Ectodermal cell (in vitro differentiated cells): ENCODE data around the gene C5.

Source experiments
- H3K27ac ChIP-seq: 2 replicates; pipeline ENCODE4 v1.7.0; 2013; ENCODE audit warnings: mild to moderate bottlenecking, low read depth, low read length; ENCODE audit not compliant: insufficient read depth, poor library complexity, severe bottlenecking
- H3K27me3 ChIP-seq: 2 replicates; pipeline ENCODE4 v1.7.0; 2013; ENCODE audit warnings: mild to moderate bottlenecking, low read length; ENCODE audit not compliant: insufficient read depth, control insufficient read depth, poor library complexity, severe bottlenecking
- H3K36me3 ChIP-seq: one replicate; pipeline ENCODE4 v1.7.0; 2013; ENCODE audit warnings: low read length; ENCODE audit not compliant: control insufficient read depth, insufficient read depth
- H3K4me1 ChIP-seq: one replicate; pipeline ENCODE4 v1.7.0; 2013; ENCODE audit warnings: low read length; ENCODE audit not compliant: control insufficient read depth, insufficient read depth
- H3K4me3 ChIP-seq: 2 replicates; pipeline ENCODE4 v1.7.0; 2013; ENCODE audit warnings: low read depth, low read length, control low read depth; ENCODE audit not compliant: insufficient read depth
- H3K9me3 ChIP-seq: 2 replicates; pipeline ENCODE4 v1.7.0; 2013; ENCODE audit warnings: mild to moderate bottlenecking, low read length, moderate library complexity; ENCODE audit not compliant: control insufficient read depth
- WGBS, 2 experiments: methylation state at CpG; one replicate each; pipeline ENCODE4 v1.1.7; 2013; ENCODE audit warnings: missing lambda C conversion rate in 2 of 2; 5-methylcytosine and 5-hydroxymethylcytosine counted together

Gene C5

GRCh38 chr9:120970244-120970643 lies 79.8 kb downstream of the C5 start:
- no peaks in the 10 kb centered on the region for H3K36me3 ChIP-seq
- H3K4me3 ChIP-seq = no peak overlapping the region
- H3K9me3 ChIP-seq = no peaks in the 10 kb centered on the region
- no peaks in the 10 kb centered on the region for H3K27me3 ChIP-seq
- no peak overlapping the region for H3K27ac ChIP-seq
- 92 to 94% methylated on average over 2 to 3 of the region's 3 CpGs for WGBS, 2 experiments
- H3K4me1 ChIP-seq = peaks cover 14% of the 10 kb centered on the region

DNA sequence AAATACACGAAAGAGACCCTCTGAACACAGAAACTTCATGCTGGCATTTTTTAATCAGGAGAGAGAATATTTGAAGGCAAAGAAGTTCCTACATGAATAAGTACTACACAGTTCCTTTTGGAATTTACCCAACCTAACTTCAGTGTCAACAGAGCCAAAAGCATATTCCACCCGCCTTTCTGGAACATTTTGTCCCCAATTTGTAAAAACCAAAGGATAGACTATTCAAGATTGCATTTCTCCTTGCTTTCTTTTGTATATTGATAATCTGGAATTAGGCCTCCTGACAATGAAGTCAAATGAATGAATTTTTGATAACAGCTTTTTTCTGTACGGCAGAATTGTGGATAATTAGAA lies 84.1 kb downstream of the C5 start:
- H3K4me1 ChIP-seq = peaks cover 19% of the 10 kb centered on the region
- WGBS, 2 experiments = 60 to 87% methylated on average over 2 to 3 of the region's 3 CpGs
- no peaks in the 10 kb centered on the region for H3K27me3 ChIP-seq
- H3K27ac ChIP-seq = peak overlapping the region; percentile 64
- H3K4me3 ChIP-seq = no peak overlapping the region
- no peaks in the 10 kb centered on the region for H3K9me3 ChIP-seq
- H3K36me3 ChIP-seq = no peaks in the 10 kb centered on the region

GRCh38 chr9:120965344-120966012 lies 84.6 kb downstream of the C5 start:
- Histone ChIP-seq H3K4me1 (peaks cover 19% of the 10 kb centered on the region), H3K27me3 (no peaks in the 10 kb centered on the region), H3K27ac (peak overlapping the region; percentile 64), H3K4me3 (no peak overlapping the region), H3K36me3 (no peaks in the 10 kb centered on the region), H3K9me3 (no peaks in the 10 kb centered on the region)
- 47% methylated on average over 4 of the region's 4 CpGs for WGBS, 2 experiments

- Histone ChIP-seq H3K36me3 (no peaks in the 10 kb centered on the region), H3K27me3 (no peaks in the 10 kb centered on the region), H3K9me3 (no peaks in the 10 kb centered on the region), H3K4me1 (peaks cover 19% of the 10 kb centered on the region), H3K27ac (no peak overlapping the region), H3K4me3 (no peak overlapping the region)
- WGBS, 2 experiments = 96 to 100% methylated on average over 3 of the region's 3 CpGs
Measured at GRCh38 chr9:120961936-120962335, 88.1 kb downstream of the C5 start.

DNA sequence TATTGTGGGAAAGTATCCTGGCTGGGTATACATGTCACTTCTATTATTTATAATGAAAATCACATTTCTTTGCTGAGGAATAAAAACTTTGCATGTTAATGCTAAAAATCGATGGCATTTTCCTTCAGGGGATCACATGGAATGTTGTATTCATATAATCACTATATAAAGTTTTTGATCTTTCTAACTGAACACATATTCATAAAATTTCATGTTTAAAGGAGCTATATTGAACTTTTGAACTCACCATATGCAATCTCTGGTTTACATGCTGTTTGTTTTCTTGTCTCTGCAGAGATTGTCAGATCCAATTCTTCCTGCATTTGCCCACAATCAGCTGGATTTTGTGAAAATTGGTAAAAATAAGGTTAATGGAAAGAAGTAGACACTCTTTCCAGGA lies 90.1 kb downstream of the C5 start:
- no peaks in the 10 kb centered on the region for H3K36me3 ChIP-seq
- H3K4me1 ChIP-seq = peaks cover 4% of the 10 kb centered on the region
- H3K9me3 ChIP-seq = no peaks in the 10 kb centered on the region
- no peak overlapping the region for H3K4me3 ChIP-seq
- H3K27me3 ChIP-seq = no peaks in the 10 kb centered on the region
- no CpG with 5 or more reads among the region's 1 CpG for WGBS, 2 experiments
- H3K27ac ChIP-seq = no peak overlapping the region

- H3K27ac ChIP-seq = no peak overlapping the region
- no peaks in the 10 kb centered on the region for H3K36me3 ChIP-seq
- WGBS, 2 experiments = 71 to 90% methylated on average over 1 to 3 of the region's 3 CpGs
- no peak overlapping the region for H3K4me3 ChIP-seq
- H3K27me3 ChIP-seq = no peaks in the 10 kb centered on the region
- no peaks in the 10 kb centered on the region for H3K9me3 ChIP-seq
- no peaks in the 10 kb centered on the region for H3K4me1 ChIP-seq
Measured at GRCh38 chr9:120956862-120957261, 93.2 kb downstream of the C5 start.

DNA sequence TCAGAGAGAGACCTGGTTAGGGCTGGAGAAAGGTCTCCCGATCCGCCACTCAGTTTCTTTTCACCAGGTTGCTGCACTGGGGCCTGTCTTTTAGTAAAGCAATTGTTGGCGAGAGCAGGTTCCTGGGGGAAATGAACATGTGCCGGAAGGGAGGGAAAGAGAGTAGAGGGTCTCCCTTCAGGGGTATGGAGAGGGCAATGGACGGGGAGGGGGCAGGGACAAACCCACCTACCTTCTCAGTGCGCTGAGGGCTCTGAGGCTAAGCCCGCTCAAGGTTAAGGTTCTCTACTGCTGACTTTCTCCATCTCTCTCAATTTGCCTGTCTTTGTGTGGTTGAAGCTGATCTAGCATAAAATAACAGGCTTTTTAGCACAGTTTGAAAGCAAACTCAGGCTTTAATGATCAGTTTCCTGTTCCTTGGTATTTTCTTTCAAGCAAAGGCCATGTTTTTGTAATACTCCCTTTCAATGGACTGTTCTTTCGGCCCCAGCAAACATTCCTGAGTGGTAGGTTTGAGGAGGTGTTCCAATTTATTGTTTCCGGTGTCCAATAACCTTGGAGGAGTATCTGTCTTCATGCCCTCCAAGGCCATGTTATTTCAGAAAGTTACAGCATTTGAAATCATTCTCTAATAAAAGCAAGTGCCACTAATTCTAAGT lies 98.0 kb downstream of the C5 start:
- no peak overlapping the region for H3K4me3 ChIP-seq
- 92 to 93% methylated on average over 9 of the region's 9 CpGs for WGBS, 2 experiments

DNA sequence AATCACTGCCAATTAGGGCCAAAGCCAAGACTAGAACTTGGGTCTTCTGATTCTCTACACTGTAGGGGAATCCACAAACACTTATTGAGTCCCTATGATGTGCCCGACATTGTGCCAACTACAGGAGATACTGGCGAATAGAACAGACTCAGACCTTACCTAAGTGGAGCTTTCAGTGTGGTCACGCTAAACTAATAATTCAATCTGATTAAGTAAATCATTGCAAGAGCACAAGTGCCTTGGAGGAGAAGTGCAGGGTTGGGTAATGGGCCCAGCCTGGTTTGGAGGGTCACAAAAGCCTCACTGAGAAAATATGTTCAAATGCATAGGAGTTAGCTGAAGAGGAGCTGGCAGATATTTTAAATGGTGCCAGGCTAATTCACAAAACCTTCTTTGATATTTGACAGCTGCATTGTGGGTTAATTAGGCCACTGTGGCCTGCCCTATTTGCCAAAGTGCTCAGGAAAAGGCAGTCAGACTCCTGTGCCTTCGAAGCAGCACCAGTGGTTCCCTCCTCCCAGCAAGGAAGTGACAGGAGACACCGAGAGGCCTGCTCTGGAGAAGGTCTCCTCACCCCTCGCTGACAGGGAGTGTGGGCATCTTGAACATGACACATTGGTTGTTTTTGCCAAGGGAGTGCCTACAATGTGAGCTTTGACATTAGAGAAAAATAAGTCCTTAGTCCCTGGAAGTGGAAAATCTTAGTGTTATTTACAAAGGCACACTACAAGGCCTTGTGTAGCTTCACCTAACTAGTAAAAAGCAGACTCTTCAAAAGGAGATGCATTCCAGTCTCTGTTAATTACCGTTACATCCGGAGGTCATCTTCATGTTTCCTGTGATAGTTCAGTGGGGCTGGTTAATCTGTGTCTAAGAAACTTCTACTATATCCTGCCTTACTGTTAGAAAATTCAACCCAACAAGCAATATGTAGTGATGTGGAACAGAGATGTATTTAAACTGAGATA lies 99.4 kb downstream of the C5 start:
- Histone ChIP-seq H3K27me3 (no peaks in the 10 kb centered on the region), H3K27ac (no peak overlapping the region), H3K4me1 (no peaks in the 10 kb centered on the region), H3K4me3 (no peak overlapping the region), H3K9me3 (no peaks in the 10 kb centered on the region), H3K36me3 (no peaks in the 10 kb centered on the region)
- 86 to 92% methylated on average over 6 to 8 of the region's 8 CpGs for WGBS, 2 experiments

More for the DNA sequence above, 98.0 kb downstream of the C5 start:
- Histone ChIP-seq H3K9me3 (no peaks in the 10 kb centered on the region), H3K36me3 (no peaks in the 10 kb centered on the region), H3K27ac (no peak overlapping the region), H3K4me1 (no peaks in the 10 kb centered on the region), H3K27me3 (no peaks in the 10 kb centered on the region)

DNA sequence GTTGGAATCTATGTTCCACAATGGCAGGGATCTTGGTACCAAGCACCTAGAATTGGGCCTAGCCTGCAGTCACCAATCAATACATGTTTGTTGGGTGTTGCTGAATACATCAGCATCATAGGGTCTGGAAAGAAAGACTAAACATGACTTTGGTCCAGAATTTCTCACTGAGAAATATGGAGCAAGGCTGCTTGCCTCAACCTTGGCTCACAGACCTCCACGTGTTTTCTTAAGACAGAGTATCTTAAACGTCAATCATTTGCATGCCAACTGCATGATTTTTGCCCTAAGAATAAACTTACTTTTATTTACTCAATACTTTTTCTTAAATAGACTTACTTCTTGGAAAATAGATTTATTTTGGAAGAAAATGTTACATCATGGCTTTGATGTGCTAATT lies 100.8 kb downstream of the C5 start:
- H3K27me3 ChIP-seq = no peaks in the 10 kb centered on the region
- H3K4me1 ChIP-seq = no peaks in the 10 kb centered on the region
- no peak overlapping the region for H3K27ac ChIP-seq
- no peaks in the 10 kb centered on the region for H3K36me3 ChIP-seq
- H3K9me3 ChIP-seq = no peaks in the 10 kb centered on the region
- H3K4me3 ChIP-seq = no peak overlapping the region
- 80 to 95% methylated on average over 2 of the region's 2 CpGs for WGBS, 2 experiments

DNA sequence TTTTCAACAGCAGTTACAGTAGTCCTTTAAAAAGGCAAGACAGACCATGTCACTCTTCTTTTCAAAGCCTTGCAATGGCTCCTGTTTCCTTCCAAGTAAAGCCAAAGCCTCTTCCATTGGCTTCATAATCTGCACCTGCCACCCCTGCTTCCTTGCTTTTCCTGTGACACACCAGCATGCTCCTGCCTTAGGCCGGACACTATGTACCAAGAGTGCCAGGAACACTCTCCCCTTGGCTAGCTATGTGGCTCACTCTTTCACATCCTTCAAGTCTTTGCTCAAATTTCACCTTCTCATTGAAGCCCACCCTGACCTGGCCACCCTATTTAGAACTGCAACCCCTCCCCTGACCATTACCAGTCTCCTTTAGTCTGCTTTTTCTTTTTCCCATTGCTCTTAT lies 101.3 kb downstream of the C5 start:
- no peaks in the 10 kb centered on the region for H3K9me3 ChIP-seq
- no peaks in the 10 kb centered on the region for H3K36me3 ChIP-seq
- H3K27me3 ChIP-seq = no peaks in the 10 kb centered on the region
- no peak overlapping the region for H3K4me3 ChIP-seq
- H3K27ac ChIP-seq = no peak overlapping the region
- WGBS, 2 experiments = 93 to 98% methylated on average over 1 of the region's 1 CpG
- no peaks in the 10 kb centered on the region for H3K4me1 ChIP-seq
